HG02798 (cell line): ENCODE data around the gene ETV6.

Experiments
- ATAC-seq: cut with Tn5 transposase; IDR thresholded peaks from one replicate; pipeline ENCODE4 v1.9.1; 2021; ENCODE audit warnings: mild to moderate bottlenecking; ENCODE audit not compliant: unreplicated experiment, poor library complexity

ETV6 gene

GRCh38 chr12:11712491-11712890 lies 63.0 kb downstream of the ETV6 start:
- ATAC-seq = no peak

DNA sequence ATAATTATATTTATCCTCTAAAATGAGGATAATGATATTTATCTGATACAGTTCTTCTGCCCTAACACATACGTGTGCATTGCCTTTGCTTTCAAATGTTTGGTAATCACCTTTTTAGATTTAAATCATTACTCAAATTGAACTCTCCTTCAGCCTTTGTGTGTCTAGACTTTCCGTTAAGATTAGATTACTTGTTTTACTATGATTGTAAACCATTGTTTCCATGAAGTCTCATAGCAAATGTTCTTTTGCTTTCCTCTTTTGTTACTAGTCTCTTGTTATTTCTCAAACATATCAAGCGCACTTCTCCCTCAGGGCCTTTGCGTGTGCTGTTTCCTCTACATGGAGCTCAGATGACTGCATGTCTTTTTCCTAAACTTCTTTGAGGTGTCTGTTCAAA lies 63.7 kb downstream of the ETV6 start:
- ATAC-seq = no peak

GRCh38 chr12:11714626-11715025 lies 65.2 kb downstream of the ETV6 start:
- no peak for ATAC-seq

- ATAC-seq = no peak
Observed at GRCh38 chr12:11715621-11716020, 66.1 kb downstream of the ETV6 start.

- ATAC-seq = no peak
Observed at GRCh38 chr12:11716794-11717518, 67.5 kb downstream of the ETV6 start.

DNA sequence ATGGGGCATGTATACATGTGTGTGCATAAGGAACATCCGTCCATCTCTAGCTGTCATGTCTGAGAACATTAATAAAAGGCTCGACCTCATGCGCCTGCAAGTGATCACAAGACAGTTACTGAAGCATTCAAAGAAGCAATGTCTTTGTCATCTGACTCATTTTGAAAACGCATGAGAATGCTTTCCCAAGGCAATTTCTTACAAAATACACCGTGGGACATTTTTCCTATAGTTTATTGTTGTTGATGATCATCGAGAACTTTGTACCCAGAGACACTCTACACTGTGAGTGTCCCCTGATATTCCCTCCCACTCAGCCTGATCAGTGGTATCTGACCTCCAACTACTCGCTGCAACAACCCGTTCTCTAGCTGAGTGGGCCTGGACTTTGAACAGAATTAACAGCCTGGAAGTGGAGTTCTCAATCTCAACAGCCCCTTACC lies 68.1 kb downstream of the ETV6 start:
- ATAC-seq = no peak

- no peak for ATAC-seq
Observed at GRCh38 chr12:11718105-11718504, 68.6 kb downstream of the ETV6 start.

DNA sequence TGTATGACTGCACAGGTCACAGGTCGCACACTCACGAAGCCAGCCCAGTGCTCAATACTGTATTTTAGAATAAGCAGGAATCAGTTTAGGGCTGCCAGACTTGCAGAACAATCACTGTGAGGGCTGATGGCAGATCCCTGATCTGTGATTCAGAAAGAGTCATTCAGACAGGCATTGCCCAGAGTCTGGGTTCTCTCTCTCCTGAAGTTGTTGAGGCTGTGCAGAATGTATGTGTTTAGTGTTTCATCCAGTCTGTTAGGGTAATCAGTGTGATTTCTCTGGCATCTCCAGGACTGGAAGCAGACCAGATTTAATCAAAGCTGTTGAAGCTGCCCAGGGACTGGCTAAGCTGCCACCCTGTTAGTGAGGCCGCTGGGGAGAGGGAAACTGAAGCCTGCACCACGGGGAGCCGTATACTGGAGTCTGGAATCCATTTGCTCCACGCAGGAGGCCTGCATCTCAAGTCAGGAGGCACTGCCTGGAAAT lies 69.3 kb downstream of the ETV6 start:
- ATAC-seq = no peak

- ATAC-seq = no peak
Observed at GRCh38 chr12:11719678-11720099, 70.2 kb downstream of the ETV6 start.

DNA sequence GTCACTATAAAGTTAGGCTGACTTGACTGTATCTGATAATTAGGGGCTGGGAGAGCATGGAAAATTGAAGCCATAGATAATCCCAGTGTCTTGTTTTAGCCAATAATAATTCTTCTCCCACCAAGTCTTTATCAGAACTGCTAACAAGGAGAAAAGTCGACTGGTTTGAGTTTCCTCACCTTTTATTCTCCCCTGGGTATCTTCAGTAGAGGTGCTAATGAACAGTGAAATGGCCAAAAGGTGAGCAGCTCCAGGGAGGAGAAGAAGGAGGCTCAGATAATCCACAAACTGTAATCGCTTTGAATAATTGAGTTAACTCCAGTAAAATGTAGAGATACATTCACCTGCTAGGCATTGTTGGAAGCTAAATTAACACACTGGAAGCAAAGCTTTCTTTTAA lies 72.6 kb downstream of the ETV6 start:
- ATAC-seq = no peak

- no peak for ATAC-seq
Observed at GRCh38 chr12:11722578-11723138, 73.2 kb downstream of the ETV6 start.

DNA sequence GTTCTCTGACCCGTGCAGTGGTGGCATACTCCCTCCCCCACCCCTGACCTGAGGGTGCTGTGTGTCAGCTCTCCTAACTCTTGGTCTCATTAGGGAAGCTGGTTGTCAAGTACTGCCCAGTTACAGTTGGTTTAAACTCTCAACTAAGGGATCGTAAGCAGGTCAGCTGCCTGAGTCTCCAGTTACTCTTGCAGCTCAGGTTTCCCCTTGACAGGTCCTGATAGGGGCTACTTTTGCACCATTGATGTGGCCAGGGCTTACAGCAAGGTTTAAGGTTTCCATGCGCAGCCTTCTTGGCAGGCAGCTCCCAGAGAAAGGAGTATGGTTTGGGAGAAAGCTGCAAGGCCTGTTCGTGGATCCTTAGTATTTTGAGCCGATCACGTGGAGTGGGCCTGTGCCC lies 74.5 kb downstream of the ETV6 start:
- ATAC-seq = no peak

DNA sequence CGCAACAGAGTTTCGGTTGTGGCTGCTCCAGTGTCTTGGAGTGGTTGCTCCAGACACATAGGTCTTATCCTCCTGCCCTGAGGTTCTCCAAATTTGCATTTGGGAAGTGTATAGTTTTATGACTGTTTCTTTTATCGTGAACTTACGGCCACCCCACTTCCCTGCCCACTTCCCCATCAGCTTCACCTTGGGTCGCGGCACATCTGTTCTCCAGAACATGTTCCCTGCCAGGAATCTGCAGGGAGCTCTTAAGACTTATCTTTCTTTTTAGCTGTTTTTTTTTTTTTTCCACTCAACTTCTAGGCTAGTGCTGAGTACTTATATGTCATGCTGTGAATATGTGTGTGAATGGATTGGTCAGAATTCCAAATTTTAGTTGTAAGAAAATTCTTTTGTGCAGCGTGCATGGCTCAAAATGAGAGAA lies 75.4 kb downstream of the ETV6 start:
- ATAC-seq = no peak

DNA sequence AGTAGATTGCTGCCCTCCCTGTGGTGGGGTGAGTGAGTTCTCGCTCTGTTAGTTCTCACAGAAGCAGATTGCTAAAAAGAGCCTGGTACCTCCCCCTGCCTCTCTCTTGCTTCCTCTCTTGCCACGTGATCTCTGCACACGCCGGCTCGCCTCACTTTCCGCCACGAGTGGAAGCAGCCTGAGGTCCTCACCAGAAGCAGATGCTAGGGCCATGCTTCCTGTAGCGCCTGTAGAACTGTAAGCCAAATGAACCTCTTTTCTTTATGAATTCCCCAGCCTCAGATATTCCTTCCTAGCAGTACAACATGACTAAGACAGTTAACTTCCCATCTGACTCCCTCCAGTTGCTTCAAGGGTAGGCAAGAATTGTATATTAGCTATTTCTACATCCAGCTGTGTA lies 76.2 kb downstream of the ETV6 start:
- ATAC-seq = no peak

GRCh38 chr12:11726659-11727058 lies 77.2 kb downstream of the ETV6 start:
- ATAC-seq = no peak

DNA sequence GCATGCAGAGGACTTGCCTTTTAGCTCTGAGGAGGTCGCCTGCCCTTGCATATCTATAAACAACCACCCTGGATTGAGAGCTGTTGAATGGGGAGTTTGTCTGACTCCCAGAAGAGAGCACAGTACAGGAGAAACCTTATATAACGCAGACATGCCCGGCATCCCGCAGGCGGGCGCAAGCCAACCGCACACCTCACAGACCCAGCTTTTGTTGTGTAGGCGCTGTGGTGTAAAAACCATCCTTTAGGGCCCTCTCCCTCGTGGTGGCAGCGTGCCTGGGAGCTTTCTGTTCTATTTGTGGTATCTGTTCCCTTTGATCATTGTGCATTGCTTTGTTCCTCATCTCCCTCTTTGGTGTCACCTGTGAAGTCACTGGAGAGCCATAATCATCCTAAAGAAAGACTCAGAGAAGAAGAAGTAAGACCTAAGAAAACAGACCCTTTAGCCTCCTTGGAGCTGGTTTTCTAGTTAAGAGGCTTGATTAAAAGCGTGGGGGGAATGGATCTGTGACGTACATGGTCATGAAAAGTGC lies 77.7 kb downstream of the ETV6 start:
- no peak for ATAC-seq

GRCh38 chr12:11728154-11728755 lies 78.8 kb downstream of the ETV6 start:
- no peak for ATAC-seq

DNA sequence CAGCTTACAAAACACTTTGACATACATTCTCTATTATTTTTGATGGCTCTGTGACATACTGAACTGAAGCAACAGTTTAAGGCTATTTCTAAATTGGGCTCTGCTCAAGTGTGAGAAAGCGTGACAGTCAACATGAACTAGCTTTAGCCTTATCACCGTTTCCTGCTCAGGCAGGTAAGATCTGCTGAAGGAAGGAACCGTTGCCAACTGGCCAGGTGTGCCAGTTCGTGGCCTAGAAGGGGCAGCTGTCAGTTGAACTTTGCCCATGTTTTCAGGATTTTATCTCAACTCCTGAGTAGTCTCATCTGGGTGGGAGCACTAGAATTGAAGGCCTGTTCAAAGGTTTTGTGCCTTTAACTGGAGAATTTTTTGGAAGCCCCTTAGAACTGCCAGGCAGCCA lies 79.5 kb downstream of the ETV6 start:
- no peak for ATAC-seq

- ATAC-seq = peak; percentile 28
Observed at GRCh38 chr12:11729439-11730150, 80.1 kb downstream of the ETV6 start.

DNA sequence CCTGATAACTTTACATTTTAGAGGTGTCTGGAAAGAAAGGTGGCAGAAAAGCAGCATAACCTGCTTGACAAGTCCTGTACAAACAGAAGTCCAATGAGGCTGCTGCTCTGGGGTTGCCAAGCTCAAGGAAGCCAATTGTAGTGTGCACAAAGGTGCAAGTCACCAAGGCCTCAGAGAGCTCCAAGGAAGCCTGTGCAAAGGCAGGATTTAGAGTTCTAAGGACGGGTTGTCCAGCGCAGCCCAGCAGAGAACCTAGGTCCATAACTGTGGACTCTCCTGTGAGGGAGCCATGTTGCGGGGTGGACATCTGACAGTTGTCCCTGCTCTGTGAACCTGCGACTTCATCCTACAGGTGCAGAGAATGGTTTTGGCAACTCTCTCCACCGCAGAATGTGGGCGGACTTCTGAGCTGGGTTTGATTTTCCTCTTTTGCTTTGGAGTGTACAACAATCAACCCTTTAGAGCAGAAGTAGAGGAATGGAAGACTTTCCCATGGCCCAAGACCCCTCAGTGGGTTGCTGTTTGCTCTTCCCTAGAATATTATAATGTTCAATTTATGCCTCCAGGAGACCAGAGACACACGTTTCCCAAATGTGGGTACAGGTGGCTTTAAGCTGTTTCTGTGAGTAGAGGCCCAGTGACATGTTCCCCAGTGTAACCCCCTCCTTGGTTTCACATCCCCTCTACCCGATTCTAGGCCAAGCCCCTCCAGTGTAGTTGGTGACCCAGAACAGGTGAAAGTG lies 81.0 kb downstream of the ETV6 start:
- ATAC-seq = peak; percentile 34
